GM19193 (cell line): Measurements from ENCODE around the gene TMEM179B.

Experiments
- POLR2A ChIP-seq: IDR thresholded peaks from 4 replicates; pipeline ENCODE4 v1.6.1; 2011; ENCODE audit not compliant: insufficient read depth, insufficient read length; ENCODE audit errors: extremely low read depth

The TMEM179B gene

GRCh38 chr11:62806611-62807121 lies 19.5 kb downstream of the TMEM179B start:
- no peak for TF ChIP-seq POLR2A

- no peak for TF ChIP-seq POLR2A
These were observed 23.5 kb downstream of the TMEM179B start for GRCh38 chr11:62810748-62811147.

GRCh38 chr11:62811659-62812058 lies 24.5 kb downstream of the TMEM179B start:
- no peak for TF ChIP-seq POLR2A

GRCh38 chr11:62816557-62816956 lies 29.4 kb downstream of the TMEM179B start:
- no peak for TF ChIP-seq POLR2A

GRCh38 chr11:62817129-62817528 lies 29.9 kb downstream of the TMEM179B start:
- no peak for TF ChIP-seq POLR2A

- no peak for TF ChIP-seq POLR2A
These were observed 36.5 kb downstream of the TMEM179B start for GRCh38 chr11:62823677-62824076.

GRCh38 chr11:62830904-62831519 lies 43.8 kb downstream of the TMEM179B start:
- no peak for TF ChIP-seq POLR2A

GRCh38 chr11:62831520-62832335 lies 44.5 kb downstream of the TMEM179B start, which contains the start of gene STX5:
TSS of gene STX5 (minus strand) at chr11:62832051. CDS start at chr11:62831243, 808 bp downstream.
- peak; percentile 82 for TF ChIP-seq POLR2A

- no peak for TF ChIP-seq POLR2A
These were observed 45.4 kb downstream of the TMEM179B start, which contains the start of gene TEX54 for GRCh38 chr11:62832336-62833234. TSS of gene TEX54 (minus strand) at chr11:62832841.

- no peak for TF ChIP-seq POLR2A
These were observed 48.1 kb downstream of the TMEM179B start for GRCh38 chr11:62835336-62835735.

GRCh38 chr11:62839050-62839945 lies 52.1 kb downstream of the TMEM179B start, which contains the start of gene WDR74:
TSS of gene WDR74 (minus strand) at chr11:62839590. CDS start at chr11:62839570, 20 bp downstream.
- TF ChIP-seq POLR2A = peak; percentile 91
